ENCODE measurements around the gene PCBP2. TPM values are rescaled to one million over a fixed set of nuclear protein-coding genes. Genes with fewer than 3 reads are reported as not detected.
"Not testable (repeated sequence)": the region's sequence is repeated elsewhere in the genome, so short reads cannot be mapped to it uniquely, and the experiment has no call there.

PCBP2 gene
- total RNA-seq, 2 experiments from 2014 or later = 881 to 999 TPM

- no peaks in the 10 kb centered on the region for H3K9me3 Mint-ChIP-seq (ENCODE audit: low read depth)
- intact Hi-C loops (cut with DNase I, micrococcal nuclease) = loop anchor here (1.0 kb wide), 12 partner anchors 10 to 435 kb away; partner anchors contain the start of genes AAAS (in 1 of the 2), CSAD (in 1 of the 2), EIF4B (in 1 of the 2) and PFDN5 (in 1 of the 2)
- POLR2A ChIA-PET = interaction anchor here (0.5 to 1.0 kb wide), 4 partner anchors 21 to 47 kb away, joined by 3 to 4 read pairs (median 3); no protein-coding TSS in a partner anchor
- H3K27me3 Mint-ChIP-seq = no peaks in the 10 kb centered on the region
- DNase-seq = peak; percentile 100
- peak; percentile 99 for ATAC-seq
- peaks cover 26% of the 10 kb centered on the region for H3K36me3 Mint-ChIP-seq (ENCODE audit: low read depth)
- CTCF ChIA-PET = interaction anchor here (0.6 to 2.1 kb wide), 8 partner anchors 10 to 120 kb away, joined by 3 to 15 read pairs (median 3); partner anchors contain the start of gene AAAS
- peak within 1 kb of the TSS; percentile 92 for H3K4me3 Mint-ChIP-seq
- peak within 1 kb of the TSS; percentile 95 for H3K27ac Mint-ChIP-seq
- H3K4me1 Mint-ChIP-seq = peaks cover 30% of the 10 kb centered on the region
These were observed 10.7 kb upstream of the PCBP2 start, which contains the start of gene PRR13 for GRCh38 chr12:53441040-53441833. Gene PRR13, plus strand, starts transcription at chr12:53441734. Its CDS starts 981 bp downstream, at chr12:53442715.

- H3K27me3 Mint-ChIP-seq = no peaks in the 10 kb centered on the region
- H3K4me3 Mint-ChIP-seq = peak overlapping the region; percentile 92
- no peak for ATAC-seq
- ChIA-PET POLR2A (interaction anchor here (0.7 kb wide), 2 partner anchors 81 to 239 kb away, joined by 4 to 7 read pairs; no protein-coding TSS in a partner anchor), CTCF (no interaction called here)
- H3K36me3 Mint-ChIP-seq (ENCODE audit: low read depth) = peaks cover 41% of the 10 kb centered on the region
- H3K27ac Mint-ChIP-seq = peak overlapping the region; percentile 63
- H3K9me3 Mint-ChIP-seq (ENCODE audit: low read depth) = no peaks in the 10 kb centered on the region
- peaks cover 30% of the 10 kb centered on the region for H3K4me1 Mint-ChIP-seq
- intact Hi-C loops (cut with DNase I, micrococcal nuclease) = no loop called here
- no peak for DNase-seq
These were observed 7.9 kb upstream of the PCBP2 start for GRCh38 chr12:53443955-53444354.

- DNase-seq; ATAC-seq; intact Hi-C loops (cut with DNase I, micrococcal nuclease); H3K9me3 Mint-ChIP-seq (ENCODE audit: low read depth); H3K4me3 Mint-ChIP-seq; H3K27me3 Mint-ChIP-seq: not testable (repeated sequence)
- ChIA-PET CTCF (interaction anchor here (1.0 to 1.5 kb wide), 2 partner anchors 11 to 99 kb away, joined by 3 to 4 read pairs; no protein-coding TSS in a partner anchor), POLR2A (interaction anchor here (0.5 to 0.7 kb wide), 2 partner anchors 48 to 240 kb away, joined by 5 to 7 read pairs; no protein-coding TSS in a partner anchor)
- peak overlapping the region; percentile 31 for H3K27ac Mint-ChIP-seq
- H3K4me1 Mint-ChIP-seq = peaks cover 30% of the 10 kb centered on the region
- peaks cover 41% of the 10 kb centered on the region for H3K36me3 Mint-ChIP-seq (ENCODE audit: low read depth)
These were observed 7.1 kb upstream of the PCBP2 start for GRCh38 chr12:53444593-53445325.

- H3K4me3 Mint-ChIP-seq = no peak overlapping the region
- H3K27ac Mint-ChIP-seq = peak overlapping the region; percentile 19
- DNase-seq (no peak), ATAC-seq (no peak)
- CTCF ChIA-PET = interaction anchor here (0.6 to 1.6 kb wide), 7 partner anchors 10 to 130 kb away, joined by 3 to 8 read pairs (median 3); partner anchors contain the start of genes AAAS and PRR13
- peaks cover 26% of the 10 kb centered on the region for H3K4me1 Mint-ChIP-seq
- intact Hi-C loops (cut with DNase I, micrococcal nuclease) = loop anchor here (1.0 to 5.0 kb wide), 7 partner anchors 10 to 826 kb away; partner anchors contain the start of genes PRR13 (in 2 of the 2), AAAS (in 1 of the 2), ATF7 (in 1 of the 2) and ATP5MC2 (in 1 of the 2)
- H3K36me3 Mint-ChIP-seq (ENCODE audit: low read depth) = peaks cover 49% of the 10 kb centered on the region
- H3K27me3 Mint-ChIP-seq = no peaks in the 10 kb centered on the region
- POLR2A ChIA-PET = no interaction called here
- H3K9me3 Mint-ChIP-seq (ENCODE audit: low read depth) = no peaks in the 10 kb centered on the region
These were observed 966 bp upstream of the PCBP2 start for GRCh38 chr12:53450936-53451335.

GRCh38 chr12:53452159-53453077 lies 516 bp downstream of the PCBP2 start:
- ChIA-PET CTCF (interaction anchor here (0.6 to 4.5 kb wide), 7 partner anchors 10 to 131 kb away, joined by 3 to 32 read pairs (median 3); no protein-coding TSS in a partner anchor), POLR2A (interaction anchor here (0.6 kb wide), 1 partner anchor 22 kb away, joined by 6 read pairs; no protein-coding TSS in a partner anchor)
- peak; percentile 84 for DNase-seq
- Mint-ChIP-seq H3K27ac (peak overlapping the region; percentile 96), H3K36me3 (ENCODE audit: low read depth) (peaks cover 51% of the 10 kb centered on the region), H3K9me3 (ENCODE audit: low read depth) (no peaks in the 10 kb centered on the region), H3K4me1 (peaks cover 27% of the 10 kb centered on the region), H3K4me3 (peak overlapping the region; percentile 94), H3K27me3 (no peaks in the 10 kb centered on the region)
- intact Hi-C loops (cut with DNase I, micrococcal nuclease) = loop anchor here (1.0 to 5.0 kb wide), 10 partner anchors 16 to 825 kb away; partner anchors contain the start of genes TARBP2 (in 2 of the 2), EIF4B (in 1 of the 2), MYG1 (in 1 of the 2) and PFDN5 (in 1 of the 2)
- peak; percentile 14 for ATAC-seq

GRCh38 chr12:53453953-53454640 lies 2.2 kb downstream of the PCBP2 start:
- ChIA-PET CTCF (interaction anchor here (0.6 to 4.5 kb wide), 5 partner anchors 22 to 667 kb away, joined by 3 to 32 read pairs (median 3); partner anchors contain the start of genes AAAS and SP1), POLR2A (interaction anchor here (0.7 to 3.6 kb wide), 5 partner anchors 11 to 75 kb away, joined by 3 to 19 read pairs (median 11); partner anchors contain the start of gene SP1)
- H3K4me3 Mint-ChIP-seq = peak overlapping the region; percentile 94
- no peak for ATAC-seq
- intact Hi-C loops (cut with DNase I, micrococcal nuclease) = loop anchor here (2.0 to 5.0 kb wide), 6 partner anchors 15 to 823 kb away; partner anchors contain the start of gene TARBP2 (in 1 of the 2)
- H3K36me3 Mint-ChIP-seq (ENCODE audit: low read depth) = peaks cover 53% of the 10 kb centered on the region
- H3K9me3 Mint-ChIP-seq (ENCODE audit: low read depth) = no peaks in the 10 kb centered on the region
- peaks cover 31% of the 10 kb centered on the region for H3K4me1 Mint-ChIP-seq
- no peaks in the 10 kb centered on the region for H3K27me3 Mint-ChIP-seq
- DNase-seq = no peak
- H3K27ac Mint-ChIP-seq = peak overlapping the region; percentile 62

GRCh38 chr12:53454707-53455106 lies 2.8 kb downstream of the PCBP2 start:
- Mint-ChIP-seq H3K36me3 (ENCODE audit: low read depth) (peaks cover 56% of the 10 kb centered on the region), H3K27ac (peak overlapping the region; percentile 62), H3K27me3 (no peaks in the 10 kb centered on the region), H3K4me1 (peaks cover 33% of the 10 kb centered on the region), H3K4me3 (peak overlapping the region; percentile 94), H3K9me3 (ENCODE audit: low read depth) (no peaks in the 10 kb centered on the region)
- ATAC-seq (no peak), DNase-seq (no peak)
- intact Hi-C loops (cut with DNase I, micrococcal nuclease) = loop anchor here in 1 of 2 experiments (2.0 to 5.0 kb wide), 2 partner anchors 20 to 823 kb away; no protein-coding TSS in a partner anchor
- POLR2A ChIA-PET = interaction anchor here (0.7 to 3.6 kb wide), 7 partner anchors 10 to 75 kb away, joined by 3 to 19 read pairs (median 7); partner anchors contain the start of gene SP1
- CTCF ChIA-PET = interaction anchor here (0.6 to 4.5 kb wide), 4 partner anchors 9 to 666 kb away, joined by 3 to 32 read pairs (median 4); partner anchors contain the start of gene AAAS

- no peak for ATAC-seq
- intact Hi-C loops (cut with DNase I, micrococcal nuclease) = loop anchor here in 1 of 2 experiments (2.0 kb wide), 1 partner anchor 16 kb away; no protein-coding TSS in a partner anchor
- ChIA-PET POLR2A (interaction anchor here (1.0 to 3.6 kb wide), 4 partner anchors 13 to 33 kb away, joined by 3 to 18 read pairs (median 4); no protein-coding TSS in a partner anchor), CTCF (interaction anchor here (0.6 to 4.5 kb wide), 2 partner anchors 19 to 77 kb away, joined by 3 to 32 read pairs; no protein-coding TSS in a partner anchor)
- Mint-ChIP-seq H3K27ac (no peak overlapping the region), H3K4me3 (no peak overlapping the region), H3K9me3 (ENCODE audit: low read depth) (no peaks in the 10 kb centered on the region), H3K27me3 (no peaks in the 10 kb centered on the region), H3K4me1 (peaks cover 42% of the 10 kb centered on the region), H3K36me3 (ENCODE audit: low read depth) (peaks cover 78% of the 10 kb centered on the region)
- no peak for DNase-seq
These were observed 4.9 kb downstream of the PCBP2 start for GRCh38 chr12:53456654-53457366.

GRCh38 chr12:53459097-53459496 lies 7.2 kb downstream of the PCBP2 start:
- Mint-ChIP-seq H3K36me3 (ENCODE audit: low read depth) (peaks cover 83% of the 10 kb centered on the region), H3K4me3 (no peak overlapping the region), H3K4me1 (peaks cover 46% of the 10 kb centered on the region), H3K27me3 (no peaks in the 10 kb centered on the region), H3K27ac (peak overlapping the region; percentile 47), H3K9me3 (ENCODE audit: low read depth) (no peaks in the 10 kb centered on the region)
- DNase-seq (no peak), ATAC-seq (no peak)
- intact Hi-C loops (cut with DNase I, micrococcal nuclease) = no loop called here
- POLR2A ChIA-PET = interaction anchor here (0.6 to 0.7 kb wide), 3 partner anchors 11 to 20 kb away, joined by 3 to 4 read pairs (median 4); no protein-coding TSS in a partner anchor
- CTCF ChIA-PET = interaction anchor here (1.8 to 2.1 kb wide), 2 partner anchors 14 to 23 kb away, joined by 5 to 8 read pairs; no protein-coding TSS in a partner anchor
